A549 (cell line): ENCODE results near the gene NOSIP. TPM values are rescaled to one million over a fixed set of nuclear protein-coding genes. Genes with fewer than 3 reads are reported as not detected.

Experiments
- ATAC-seq, 2 experiments: fragments of 200-7000 bp in 1 of 2; fragments of >200 bp in 1 of 2; cut with Nextera tagmentation in 1 of 2; cut with Tn5 transposase in 1 of 2; 3 replicates each; pipeline versions ENCODE4 v1.8.0 to v1.9.1; 2018 to 2020; ENCODE audit warnings: mild to moderate bottlenecking in 1 of 2, moderate library complexity in 1 of 2
- CTCF ChIA-PET: fragments of 300-600 bp; sonication (Branson Sonifier 250); formaldehyde crosslinking; extraction: SDS; loops from one replicate; lab custom pipeline; 2021; ENCODE audit warnings: antibody characterized with exemption, inconsistent platforms; lab: Yijun Ruan, JAX
- POLR2A ChIA-PET: fragments of 350-600 bp; formaldehyde crosslinking; extraction: SDS; loops from one replicate; lab custom pipeline; 2021; ENCODE audit warnings: antibody characterized with exemption, inconsistent platforms; lab: Yijun Ruan, JAX
- DNase-seq, 2 experiments: peaks; one replicate each; pipeline versions ENCODE4 v3.0.0 to v3.0.0-alpha.2; 2011 to 2016; ENCODE audit warnings: low read depth in 1 of 2, low spot score in 1 of 2
- FAIRE-seq: peaks from 2 replicates; lab custom pipeline; 2011; peaks lifted over from hg19 to GRCh38; lab: Jason Lieb, UNC
- H3K27ac ChIP-seq, 2 experiments: fragments of >200 bp; sonication (Bioruptor Twin); formaldehyde crosslinking; 3 replicates each; pipeline ENCODE4 v1.5.1; 2016 to 2017
- H3K4me1 ChIP-seq: fragments of >200 bp; sonication (Bioruptor Twin); formaldehyde crosslinking; 3 replicates; pipeline ENCODE4 v1.6.1; 2016
- H3K4me2 ChIP-seq: fragments of >200 bp; sonication (Bioruptor Twin); formaldehyde crosslinking; 3 replicates; pipeline ENCODE4 v1.6.1; 2016
- H3K4me3 ChIP-seq: fragments of >200 bp; sonication (Bioruptor Twin); formaldehyde crosslinking; 3 replicates; pipeline ENCODE4 v1.5.1; 2016
- H3K9me3 ChIP-seq: fragments of >200 bp; sonication (Bioruptor Twin); formaldehyde crosslinking; 3 replicates; pipeline ENCODE4 v1.6.1; 2016
- CBX2 ChIP-seq: fragments of 200-600 bp; sonication (generic); IDR thresholded peaks from 2 replicates; pipeline ENCODE4 v1.6.1; 2016; ENCODE audit warnings: low read depth, mild to moderate bottlenecking, borderline replicate concordance
- CHD2 ChIP-seq: fragments of 150-350 bp; IDR thresholded peaks from 2 replicates; pipeline ENCODE4 v1.6.1; 2014; ENCODE audit warnings: low read length; ENCODE audit not compliant: partially characterized antibody
- CTCF ChIP-seq: fragments of >200 bp; sonication (Bioruptor Twin); formaldehyde crosslinking; IDR thresholded peaks from 3 replicates; pipeline ENCODE4 v1.5.1; 2016
- EP300 ChIP-seq, 2 experiments: fragments of >200 bp; sonication (Bioruptor Twin); formaldehyde crosslinking; IDR thresholded peaks; 2 replicates in 1 of 2; 3 replicates in 1 of 2; pipeline ENCODE4 v1.6.1; 2016 to 2017
- FOSB ChIP-seq: fragments of 250-450 bp; sonication (Bioruptor Pico); IDR thresholded peaks from 2 replicates; pipeline ENCODE4 v1.5.0; 2020; ENCODE audit warnings: mild to moderate bottlenecking, moderate library complexity
- FOSL2 ChIP-seq, 2 experiments: fragments of 450-650 bp in 1 of 2; fragments of >200 bp in 1 of 2; sonication (Bioruptor Twin) in 1 of 2; formaldehyde crosslinking; IDR thresholded peaks; 2 replicates each; pipeline versions ENCODE4 v1.5.0 to v1.6.1; 2016 to 2020; ENCODE audit warnings: mild to moderate bottlenecking in 1 of 2, moderate library complexity in 1 of 2
- FOXS1 ChIP-seq: fragments of 250-450 bp; sonication (Bioruptor Pico); IDR thresholded peaks from 2 replicates; pipeline ENCODE4 v1.5.0; 2020; ENCODE audit warnings: mild to moderate bottlenecking, moderate library complexity
- HDAC2 ChIP-seq: fragments of 200-600 bp; sonication (generic); IDR thresholded peaks from 2 replicates; pipeline ENCODE4 v1.6.1; 2016
- HES2 ChIP-seq: fragments of >200 bp; sonication (Bioruptor Twin); formaldehyde crosslinking; IDR thresholded peaks from 2 replicates; pipeline ENCODE4 v1.6.1; 2016
- HOXB13 ChIP-seq: fragments of 250-450 bp; sonication (Bioruptor Pico); IDR thresholded peaks from 2 replicates; pipeline ENCODE4 v1.5.0; 2020; ENCODE audit warnings: low read depth, mild to moderate bottlenecking, moderate library complexity
- HOXB5 ChIP-seq: fragments of 250-450 bp; sonication (Bioruptor Pico); IDR thresholded peaks from 2 replicates; pipeline ENCODE4 v1.5.0; 2020; ENCODE audit warnings: mild to moderate bottlenecking, moderate library complexity
- JUNB ChIP-seq: fragments of >200 bp; sonication (Bioruptor Twin); formaldehyde crosslinking; IDR thresholded peaks from 2 replicates; pipeline ENCODE4 v1.6.1; 2016
- KDM1A ChIP-seq: fragments of 200-600 bp; sonication (generic); IDR thresholded peaks from 2 replicates; pipeline ENCODE4 v1.6.1; 2016; ENCODE audit warnings: low read depth, mild to moderate bottlenecking
- MAFK ChIP-seq: fragments of 450-650 bp; IDR thresholded peaks from 2 replicates; pipeline ENCODE4 v1.6.1; 2014; ENCODE audit not compliant: partially characterized antibody
- MAZ ChIP-seq: fragments of 150-350 bp; IDR thresholded peaks from 2 replicates; pipeline ENCODE4 v1.6.1; 2014; ENCODE audit warnings: antibody characterized with exemption, low read depth, low read length, borderline replicate concordance
- NFE2L2 ChIP-seq: fragments of 150-350 bp; conservative IDR thresholded peaks from 2 replicates; pipeline ENCODE4 v1.6.1; 2014; ENCODE audit warnings: low read length
- PHF8 ChIP-seq: fragments of 200-600 bp; sonication (generic); IDR thresholded peaks from 2 replicates; pipeline ENCODE4 v1.6.1; 2016; ENCODE audit warnings: low read depth, mild to moderate bottlenecking, antibody characterized with exemption, moderate library complexity, borderline replicate concordance
- RAD21 ChIP-seq, 2 experiments: fragments of >200 bp in 1 of 2; sonication (Bioruptor Twin) in 1 of 2; formaldehyde crosslinking in 1 of 2; IDR thresholded peaks in 1 of 2; conservative IDR thresholded peaks in 1 of 2; 2 replicates in 1 of 2; 3 replicates in 1 of 2; pipeline ENCODE4 v1.6.1; 2012 to 2018; ENCODE audit warnings: inconsistent platforms in 1 of 2
- RARB ChIP-seq: fragments of 250-450 bp; sonication (Bioruptor Pico); IDR thresholded peaks from 2 replicates; pipeline ENCODE4 v1.8.0; 2021; ENCODE audit warnings: mild to moderate bottlenecking, moderate library complexity
- RCOR1 ChIP-seq: fragments of 150-350 bp; IDR thresholded peaks from 2 replicates; pipeline ENCODE4 v1.6.1; 2014; ENCODE audit warnings: antibody characterized with exemption, low read length, low read depth
- SMC3 ChIP-seq: fragments of >200 bp; sonication (Bioruptor Twin); formaldehyde crosslinking; IDR thresholded peaks from 3 replicates; pipeline ENCODE4 v1.6.1; 2018; ENCODE audit warnings: inconsistent platforms
- SREBF2 ChIP-seq: fragments of 450-650 bp; IDR thresholded peaks from 2 replicates; pipeline ENCODE4 v1.6.1; 2014; ENCODE audit warnings: mild to moderate bottlenecking, moderate library complexity
- TFCP2L1 ChIP-seq: fragments of 250-450 bp; sonication (Bioruptor Pico); IDR thresholded peaks from 2 replicates; pipeline ENCODE4 v1.5.0; 2021; ENCODE audit warnings: mild to moderate bottlenecking
- TP53 ChIP-seq: fragments of 250-450 bp; sonication (Bioruptor Pico); IDR thresholded peaks from 2 replicates; pipeline ENCODE4 v1.5.0; 2021; ENCODE audit warnings: mild to moderate bottlenecking, moderate library complexity
- ZC3H11A ChIP-seq: fragments of 450-650 bp; IDR thresholded peaks from 2 replicates; pipeline ENCODE4 v1.6.1; 2014; ENCODE audit warnings: antibody characterized with exemption, mild to moderate bottlenecking
- ZFP36 ChIP-seq: fragments of 450-650 bp; IDR thresholded peaks from 2 replicates; pipeline ENCODE4 v1.6.1; 2014; ENCODE audit warnings: borderline replicate concordance; ENCODE audit not compliant: partially characterized antibody
- ZNF302 ChIP-seq: fragments of 250-450 bp; sonication (Bioruptor Pico); IDR thresholded peaks from 2 replicates; pipeline ENCODE4 v1.9.0; 2021; ENCODE audit warnings: inconsistent platforms, mild to moderate bottlenecking, moderate library complexity
- ZSCAN20 ChIP-seq: fragments of 250-450 bp; sonication (Bioruptor Pico); IDR thresholded peaks from 2 replicates; pipeline ENCODE4 v1.8.0; 2022; ENCODE audit warnings: mild to moderate bottlenecking, moderate library complexity
- WGBS: methylation state at CpG from one replicate; pipeline ENCODE4 v1.1.6; 2017; ENCODE audit errors: missing lambda C conversion rate; 5-methylcytosine and 5-hydroxymethylcytosine counted together
- polyA plus RNA-seq, 4 experiments: library from polyadenylated mRNA; depleted of rRNA in 3 of 4; stranded (reverse); fragments of >200 nt; fragmentation: RNase III in 1 of 4; extraction: RNeasy Plus Mini Kit Qiagen cat#74134 plus additional on column Dnase treatment in 1 of 4; gene quantifications; 2 replicates in 3 of 4; 3 replicates in 1 of 4; pipeline ENCODE4 v1.2.3, GENCODE V29; 2011 to 2017
- TF ChIP-seq, protein P1 (sequence below): fragments of >200 bp; sonication (Bioruptor Twin); formaldehyde crosslinking; IDR thresholded peaks from 3 replicates; pipeline ENCODE4 v1.6.1; 2016

The NOSIP gene
- polyA plus RNA-seq, 2 of the 4 experiments (the other 2 are of a cell fraction) = 49.0 to 101 TPM

DNA sequence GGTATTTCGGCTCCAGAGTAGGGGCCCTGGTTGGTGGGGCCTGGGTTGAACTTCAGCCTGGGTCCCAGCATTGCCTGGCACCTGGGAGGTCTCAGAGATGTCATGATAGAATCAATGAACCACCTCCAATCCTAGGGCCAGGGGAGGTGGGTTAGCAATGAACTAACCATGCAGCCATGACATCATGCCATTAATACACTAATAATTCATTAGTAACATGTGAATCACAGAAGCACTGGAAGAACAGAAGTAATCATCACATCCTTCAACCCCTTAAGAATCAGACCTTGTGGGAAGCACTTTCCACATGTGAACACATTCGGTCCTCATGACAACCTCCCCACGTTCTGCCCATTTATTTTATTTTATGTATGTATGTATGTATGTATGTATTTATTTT is 6.9 kb downstream of the NOSIP start:
- CTCF ChIA-PET = interaction anchor here (0.7 to 16.1 kb wide), 5 partner anchors 10 to 821 kb away, joined by 3 to 426 read pairs (median 4); no protein-coding TSS in a partner anchor
- FAIRE-seq = no peak

DNA sequence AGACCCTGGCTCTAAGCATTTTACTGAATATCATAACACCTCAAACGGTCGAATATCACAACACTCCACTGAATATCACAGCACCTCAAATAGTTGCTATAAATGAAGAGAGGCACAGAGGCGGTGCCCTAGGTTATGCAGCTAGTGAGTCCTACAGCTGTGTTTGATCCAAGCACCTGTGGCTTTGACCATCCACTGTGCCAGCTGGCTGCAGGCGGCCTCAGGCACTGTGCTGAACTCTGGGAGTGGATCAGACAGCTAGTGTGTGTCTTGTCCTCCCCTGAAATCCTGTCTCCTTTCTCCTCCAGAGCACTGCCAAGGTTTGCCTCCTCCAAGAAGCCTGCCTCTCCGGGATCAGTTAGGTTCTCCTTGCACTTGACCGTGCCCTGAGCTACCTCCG is 7.3 kb downstream of the NOSIP start:
- Histone ChIP-seq H3K4me3 (no peak overlapping the region), H3K9me3 (no peaks in the 10 kb centered on the region), H3K4me1 (peaks cover 10% of the 10 kb centered on the region), H3K27ac (no peak overlapping the region), H3K4me2 (no peak overlapping the region)
- WGBS = 89% methylated on average over 7 of the region's 7 CpGs
- FAIRE-seq (no peak), ATAC-seq (no peak), DNase-seq (no peak)
- POLR2A ChIA-PET = no interaction called here
- CTCF ChIA-PET = interaction anchor here (1.0 to 16.1 kb wide), 5 partner anchors 10 to 100 kb away, joined by 3 to 426 read pairs (median 6); no protein-coding TSS in a partner anchor
- TF ChIP-seq HOXB5 (CRISPR knock-in tag) (no peak), FOSB (no peak), KDM1A (no peak), ZC3H11A (no peak)

More for the DNA sequence above, 6.9 kb downstream of the NOSIP start:
- no peak for DNase-seq
- ATAC-seq = no peak
- Histone ChIP-seq H3K4me3 (no peak overlapping the region), H3K4me2 (no peak overlapping the region), H3K4me1 (peaks cover 6% of the 10 kb centered on the region), H3K9me3 (no peaks in the 10 kb centered on the region), H3K27ac (no peak overlapping the region)
- POLR2A ChIA-PET = no interaction called here
- TF ChIP-seq PHF8 (no peak), RCOR1 (no peak), ZFP36 (no peak), CHD2 (no peak), RARB (no peak), ZSCAN20 (CRISPR knock-in tag) (no peak), RAD21 (conservative IDR thresholded peaks at IDR 0.05 in 1 of 2, IDR thresholded peaks at IDR 0.05 in 1 of 2) (no peak), HES2 (no peak), FOSB (no peak), HDAC2 (no peak), CBX2 (no peak), KDM1A (no peak), CTCF (no peak)
- TF ChIP-seq, protein P1, sequence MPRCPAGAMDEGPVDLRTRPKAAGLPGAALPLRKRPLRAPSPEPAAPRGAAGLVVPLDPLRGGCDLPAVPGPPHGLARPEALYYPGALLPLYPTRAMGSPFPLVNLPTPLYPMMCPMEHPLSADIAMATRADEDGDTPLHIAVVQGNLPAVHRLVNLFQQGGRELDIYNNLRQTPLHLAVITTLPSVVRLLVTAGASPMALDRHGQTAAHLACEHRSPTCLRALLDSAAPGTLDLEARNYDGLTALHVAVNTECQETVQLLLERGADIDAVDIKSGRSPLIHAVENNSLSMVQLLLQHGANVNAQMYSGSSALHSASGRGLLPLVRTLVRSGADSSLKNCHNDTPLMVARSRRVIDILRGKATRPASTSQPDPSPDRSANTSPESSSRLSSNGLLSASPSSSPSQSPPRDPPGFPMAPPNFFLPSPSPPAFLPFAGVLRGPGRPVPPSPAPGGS = no peak
- WGBS = 86% methylated on average over 3 of the region's 3 CpGs

DNA sequence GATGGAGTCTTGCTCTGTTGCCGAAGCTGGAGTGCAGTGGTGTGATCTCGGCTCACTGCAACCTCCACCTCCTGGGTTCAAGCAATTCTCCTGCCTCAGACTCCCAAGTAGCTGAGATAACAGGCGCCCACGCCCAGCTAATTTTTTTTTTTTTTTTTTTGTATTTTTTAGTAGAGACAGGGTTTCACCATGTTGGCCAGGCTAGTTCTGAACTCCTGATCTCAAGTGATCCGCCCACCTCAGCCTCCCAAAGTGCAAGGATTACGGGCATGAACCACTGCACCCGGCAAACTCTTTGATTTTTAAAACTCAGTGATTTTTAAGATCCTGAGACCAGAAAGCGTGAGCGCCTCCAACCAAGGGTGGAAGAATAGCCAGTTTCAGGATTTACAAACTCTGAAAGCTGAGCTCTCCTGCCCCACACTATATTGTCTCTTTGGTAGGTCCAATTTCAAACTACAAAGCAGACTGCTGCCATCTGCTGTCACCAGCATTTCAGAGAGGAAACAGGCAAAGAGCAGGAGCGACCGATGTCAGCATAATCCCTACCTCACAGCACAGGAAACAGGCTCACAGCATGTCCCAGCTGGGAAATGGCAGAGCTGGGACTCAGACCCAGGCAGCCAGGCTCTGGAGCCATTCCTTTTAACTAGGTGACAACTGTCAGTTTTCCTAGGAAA is 9.2 kb downstream of the NOSIP start:
- ChIA-PET POLR2A (interaction anchor here (1.4 kb wide), 1 partner anchor 9 kb away, joined by 22 read pairs; the partner anchor contains the start of gene NOSIP), CTCF (interaction anchor here (0.7 to 16.1 kb wide), 52 partner anchors 9 to 285 kb away, joined by 3 to 426 read pairs (median 6); partner anchors contain the start of genes FCGRT, FLT3LG, NOSIP and PIH1D1)
- Histone ChIP-seq H3K4me2 (no peak overlapping the region), H3K9me3 (no peaks in the 10 kb centered on the region), H3K27ac (0 out of 6 replicates have a peak overlapping the region, but pooled peaks of 1 of the 2 experiments have one; percentile 40), H3K4me1 (peaks cover 13% of the 10 kb centered on the region), H3K4me3 (no peak overlapping the region)
- WGBS = 79% methylated on average over 11 of the region's 11 CpGs
- peak; percentile 65 to 72; a peak in 5 of 6 replicates for ATAC-seq
- no peak for FAIRE-seq
- DNase-seq = peak in 1 of 2 experiments; percentile 54
- TF ChIP-seq CHD2 = no peak
- TF ChIP-seq TP53 = no peak
- TF ChIP-seq FOSL2 (IDR thresholded peaks at IDR 0.05) = no peak
- TF ChIP-seq FOSL2 (CRISPR knock-in tag; IDR thresholded peaks at IDR 0.05) = no peak
- no peak for TF ChIP-seq HES2
- TF ChIP-seq RAD21 (conservative IDR thresholded peaks at IDR 0.05 in 1 of 2, IDR thresholded peaks at IDR 0.05 in 1 of 2) = 0 out of 5 replicates have a peak, but pooled peaks of 1 of the 2 experiments have one; percentile 20
- no peak for TF ChIP-seq FOXS1
- no peak for TF ChIP-seq JUNB
- TF ChIP-seq MAFK = peak; percentile 39
- no peak for TF ChIP-seq PHF8
- TF ChIP-seq ZNF302 (CRISPR knock-in tag) = no peak
- TF ChIP-seq TFCP2L1 (CRISPR knock-in tag) = no peak
- TF ChIP-seq HOXB13 (CRISPR knock-in tag) = no peak
- no peak for TF ChIP-seq EP300 (IDR thresholded peaks at IDR 0.05)
- TF ChIP-seq HOXB5 (CRISPR knock-in tag) = no peak
- TF ChIP-seq SREBF2 = no peak
- no peak for TF ChIP-seq NFE2L2
- TF ChIP-seq ZC3H11A = no peak
- 0 out of 3 replicates have a peak, but pooled peaks have one; percentile 5 for TF ChIP-seq SMC3
- no peak for TF ChIP-seq MAZ
